GM21423 (cell line): ENCODE measurements around the gene FAM114A1.

Experiments used
- ATAC-seq: cut with Tn5 transposase; IDR thresholded peaks from one replicate; pipeline ENCODE4 v1.9.1; 2021; ENCODE audit warnings: mild to moderate bottlenecking, moderate library complexity; ENCODE audit not compliant: unreplicated experiment

Gene FAM114A1

DNA sequence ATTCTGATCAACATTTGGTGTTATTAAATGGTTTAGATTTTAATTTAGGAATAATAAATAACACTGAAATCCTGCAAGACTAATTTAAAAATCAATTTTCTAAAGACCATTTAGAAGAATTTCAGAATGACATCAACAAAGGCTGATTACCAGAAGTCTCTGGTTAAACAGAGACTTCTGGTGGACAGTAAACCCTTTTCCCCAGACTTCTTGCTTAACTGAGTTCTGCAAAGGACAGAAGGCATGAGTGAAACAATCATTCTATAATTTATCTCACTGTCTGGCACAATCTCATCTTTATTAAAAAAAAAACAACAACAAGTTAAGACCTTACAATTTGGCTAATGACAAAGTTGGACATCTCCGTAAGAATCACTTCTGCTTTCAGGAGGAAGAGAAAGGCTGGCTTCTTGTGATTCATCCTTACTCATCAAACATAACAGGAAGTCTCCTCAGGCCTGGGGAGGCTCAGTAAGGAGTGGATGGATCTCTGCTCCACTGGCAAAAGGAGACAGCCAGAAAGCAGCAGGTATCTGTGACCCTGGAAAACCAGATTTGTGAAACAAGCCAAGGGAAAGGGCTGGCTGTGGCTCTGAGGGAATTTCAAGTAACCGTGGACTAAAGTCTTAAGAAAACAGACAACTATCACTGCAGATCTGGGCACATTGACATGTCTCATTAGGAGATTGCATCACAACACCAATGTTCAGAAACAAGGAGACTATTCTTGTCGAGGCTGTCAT is 10.1 kb upstream of the FAM114A1 start:
- peak; percentile 74 for ATAC-seq

DNA sequence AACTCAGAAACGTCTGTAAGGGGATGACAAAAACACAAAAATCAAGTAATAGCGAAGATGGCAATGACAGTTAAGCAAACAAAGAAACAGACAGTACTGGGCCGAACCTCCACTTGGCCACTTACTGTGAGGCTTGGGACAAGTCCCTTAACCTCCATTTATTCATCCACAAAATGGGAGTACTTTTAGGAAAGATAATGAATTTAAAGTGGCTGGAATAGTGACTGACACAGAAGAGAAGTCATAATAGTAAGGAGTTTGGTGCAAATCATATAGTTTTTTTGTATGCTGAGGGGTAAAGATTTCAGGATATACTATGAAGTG is 9.5 kb upstream of the FAM114A1 start:
- no peak for ATAC-seq

DNA sequence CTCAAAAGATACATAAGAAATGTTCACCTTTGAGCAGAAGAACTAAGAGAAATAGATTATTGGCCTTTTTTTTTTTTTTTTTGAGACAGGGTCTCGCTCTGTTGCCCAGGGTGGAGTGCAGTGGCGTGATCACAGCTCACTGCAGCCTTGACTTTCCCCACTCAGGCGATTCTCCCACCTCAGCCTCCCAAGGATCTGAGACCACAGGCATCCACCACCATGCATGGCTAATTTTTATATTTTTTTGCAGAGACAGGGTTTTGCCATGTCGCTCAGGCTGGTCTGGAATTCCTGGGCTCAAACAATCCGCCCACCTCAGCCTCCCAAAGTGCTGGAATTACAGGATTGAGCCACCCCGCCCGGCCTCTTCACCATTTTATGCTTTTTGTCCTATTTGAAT is 8.1 kb upstream of the FAM114A1 start:
- no peak for ATAC-seq

DNA sequence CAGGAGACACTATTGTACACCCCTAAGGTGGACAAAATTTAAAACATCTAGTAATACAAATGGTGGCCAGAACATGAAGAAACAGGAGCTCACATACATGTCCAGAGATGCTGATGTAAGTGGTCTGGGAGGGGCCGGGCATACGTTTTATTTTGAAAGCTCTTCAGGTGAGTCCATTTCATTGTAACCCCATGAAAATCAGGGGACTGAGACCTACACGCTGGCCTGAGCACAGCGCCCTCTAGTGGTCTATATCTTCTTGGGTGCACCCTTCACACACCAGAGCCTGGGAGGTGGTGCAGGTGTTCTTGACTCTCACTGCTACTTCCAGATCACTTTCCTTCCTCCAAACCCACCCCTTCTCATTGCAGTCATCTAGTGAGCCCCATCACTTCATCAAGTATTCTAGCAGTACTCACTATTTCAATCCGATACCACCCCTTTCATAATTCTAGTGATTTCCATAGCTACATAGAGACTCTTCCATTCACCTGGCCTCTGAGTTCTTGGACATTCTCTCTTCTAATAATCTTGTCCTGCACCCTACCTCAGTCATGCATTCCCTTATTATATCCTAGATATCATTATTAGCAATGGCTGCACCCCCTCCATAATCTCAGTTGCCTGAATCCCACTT is 6.7 kb upstream of the FAM114A1 start:
- ATAC-seq: peak; percentile 39

DNA sequence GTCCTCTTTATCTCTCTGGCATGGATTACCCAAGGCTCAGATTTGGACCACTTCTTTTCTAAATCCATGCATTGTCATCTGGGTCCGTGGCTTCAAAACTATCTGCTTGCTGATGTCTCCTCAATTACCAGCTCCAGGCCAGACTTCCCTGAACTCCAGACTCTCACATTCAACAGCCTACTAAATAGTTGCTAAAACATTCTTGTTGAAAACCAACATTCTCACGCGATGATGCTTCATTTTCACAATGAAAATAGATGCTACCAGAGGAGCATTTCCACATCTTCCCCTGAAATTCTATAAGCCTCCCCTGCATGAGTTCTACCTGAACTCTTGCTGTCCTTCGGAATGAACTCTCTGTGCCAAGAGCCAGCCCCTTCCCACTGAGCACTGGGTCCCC is 5.8 kb upstream of the FAM114A1 start:
- ATAC-seq: no peak

DNA sequence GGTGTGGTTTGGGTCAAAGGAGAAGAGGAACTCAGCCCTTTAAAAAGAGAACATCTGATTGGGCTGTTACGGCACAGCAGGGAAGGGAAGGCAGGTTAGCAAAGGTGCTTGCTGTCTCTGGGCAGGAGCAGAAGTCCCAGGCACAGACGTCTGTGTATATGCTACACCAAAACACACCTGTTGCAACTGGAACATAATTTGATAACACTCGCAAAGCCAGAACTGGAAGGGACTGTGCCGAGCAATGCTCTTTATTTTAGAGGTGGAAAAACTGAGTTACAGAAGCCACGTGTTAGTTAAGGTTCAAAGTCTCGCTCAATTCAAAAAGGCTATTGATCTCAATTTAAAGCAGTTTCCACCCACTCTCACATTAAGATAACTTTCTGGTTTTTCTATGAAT is 2.2 kb upstream of the FAM114A1 start:
- no peak for ATAC-seq

DNA sequence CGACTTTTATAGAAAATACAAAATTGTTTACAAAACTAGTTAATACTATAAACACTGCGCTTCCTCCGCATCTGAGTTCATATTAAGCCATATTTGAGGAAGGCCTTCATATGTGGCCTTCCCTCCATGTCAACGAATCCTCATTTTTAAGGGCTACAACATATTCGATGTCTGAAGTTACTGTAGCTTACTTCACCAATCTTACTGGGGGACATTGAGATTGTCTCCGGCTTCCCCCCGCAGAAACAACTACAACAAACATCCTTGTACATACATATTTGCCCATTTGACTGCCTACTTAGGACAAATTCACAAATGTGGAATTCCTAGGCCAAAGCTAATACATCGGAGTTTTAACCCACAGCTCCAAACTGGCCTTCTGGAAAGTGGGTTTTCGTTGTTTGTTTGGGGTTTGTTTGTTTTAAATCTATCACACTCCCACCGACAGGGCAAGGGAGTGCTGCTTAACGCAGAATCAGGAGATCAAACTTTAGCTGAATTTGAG is 581 bp upstream of the FAM114A1 start:
- peak; percentile 16 for ATAC-seq

DNA sequence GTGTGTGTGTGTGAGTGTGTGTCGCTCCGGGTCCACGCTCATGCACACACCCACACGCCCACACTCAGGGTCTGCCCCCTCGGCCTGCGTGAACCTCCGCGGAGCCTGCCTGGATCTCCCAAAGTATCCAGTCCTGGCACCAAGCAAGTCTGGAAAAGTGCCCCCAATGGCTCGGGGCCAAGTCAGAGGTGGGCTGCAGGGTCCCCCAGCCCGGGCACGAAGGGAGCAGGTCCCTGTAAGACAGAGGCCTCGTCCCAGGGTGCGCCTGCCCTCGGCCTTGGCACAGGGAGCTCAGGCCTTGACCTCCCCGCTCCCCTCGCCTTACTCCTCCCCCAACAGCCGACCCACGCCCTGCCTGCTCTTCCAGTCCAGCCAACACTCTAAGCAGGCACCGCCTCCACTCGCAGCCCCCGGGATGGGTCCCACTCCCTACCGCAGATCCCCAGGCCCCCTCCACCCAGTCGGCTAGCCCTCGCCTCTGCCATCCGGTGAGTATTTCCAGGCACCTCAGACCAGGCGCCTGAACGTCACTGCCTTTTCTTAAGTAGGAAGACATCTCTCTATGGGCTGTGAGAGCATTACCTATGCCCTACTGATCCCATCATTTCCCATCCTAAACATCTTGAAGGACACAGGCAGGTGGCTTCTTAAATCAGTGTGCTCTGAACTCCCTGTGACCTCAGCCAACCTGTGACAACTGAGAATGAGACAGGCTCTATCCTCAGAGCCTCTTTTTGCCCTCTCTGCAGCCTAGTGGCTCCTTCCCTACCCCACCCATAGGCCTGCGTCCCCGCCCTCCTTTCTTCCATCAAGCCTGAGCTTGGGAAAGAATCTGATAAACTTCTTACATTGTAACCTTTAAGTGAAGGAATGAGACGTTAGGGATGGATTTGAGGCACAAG is 704 bp downstream of the FAM114A1 start:
- ATAC-seq: peak; percentile 14

DNA sequence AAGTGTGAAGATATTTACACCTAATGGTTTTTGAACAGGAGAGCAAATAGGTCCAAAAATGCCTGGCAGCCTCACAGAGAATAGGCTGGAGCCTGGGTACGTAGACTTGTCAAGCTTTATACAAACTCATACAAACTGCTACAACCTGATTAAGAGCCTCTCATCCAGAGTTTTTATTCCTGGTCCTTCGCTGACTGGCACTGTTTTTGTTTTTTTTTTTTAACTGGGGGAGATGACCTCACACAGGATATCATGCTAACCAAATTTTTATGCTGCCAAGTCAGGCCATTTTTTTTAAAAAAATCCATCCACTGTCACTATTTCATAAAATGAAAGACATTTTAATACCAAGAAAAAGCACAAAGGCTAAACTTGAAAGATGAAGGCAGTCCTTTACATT is 1.9 kb downstream of the FAM114A1 start:
- ATAC-seq: no peak

DNA sequence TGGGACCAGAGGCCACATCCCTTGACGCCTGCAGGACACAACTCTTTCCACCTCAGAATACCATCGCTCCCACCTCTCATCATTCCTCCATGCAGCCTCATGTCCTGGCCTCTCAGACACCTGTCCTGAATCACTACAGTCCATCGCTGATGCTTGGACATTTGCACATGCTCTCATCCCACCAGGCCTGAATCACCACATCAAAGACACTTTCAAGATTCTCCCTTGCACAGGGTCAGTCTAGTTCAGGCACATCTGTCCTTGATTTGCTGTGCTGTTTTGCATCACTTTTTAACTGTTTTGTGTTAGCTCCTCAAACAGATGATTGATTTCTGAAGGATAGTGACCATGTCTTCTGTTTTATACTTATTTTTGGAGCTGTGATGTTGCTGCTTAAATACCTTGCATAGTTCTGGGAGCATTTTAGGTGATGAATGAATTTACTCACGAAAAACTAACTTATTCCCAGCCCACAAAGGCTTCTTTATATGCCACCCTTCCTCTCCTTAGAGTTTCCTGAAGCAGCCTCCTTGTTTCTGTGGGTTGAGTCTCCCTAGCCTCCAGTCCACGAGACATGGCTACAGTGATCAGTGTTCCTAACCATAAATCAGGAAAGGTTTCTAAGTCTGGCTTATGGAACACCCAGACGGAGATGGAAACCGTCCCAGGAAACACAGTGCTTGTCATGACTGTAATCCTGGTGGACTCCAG is 2.6 kb downstream of the FAM114A1 start:
- ATAC-seq: no peak

DNA sequence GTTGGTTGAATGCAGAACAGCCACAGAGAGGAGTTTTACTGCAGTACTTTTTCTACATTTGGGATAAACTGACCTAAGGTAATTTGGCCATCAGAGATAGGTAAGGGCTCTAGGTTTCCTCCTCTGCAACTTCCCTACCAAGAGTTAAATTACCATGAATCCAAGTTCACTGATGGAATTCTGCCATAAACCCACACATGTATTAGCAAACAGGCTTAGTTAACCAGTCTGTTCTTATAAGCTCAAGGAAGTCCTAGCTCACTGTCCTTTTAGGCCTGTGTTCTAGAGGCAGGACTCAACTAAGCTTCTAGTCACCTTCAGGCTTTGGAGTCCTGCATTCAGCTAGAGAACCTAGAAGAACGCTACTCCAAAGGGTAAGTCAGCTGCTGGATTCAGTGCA is 4.0 kb downstream of the FAM114A1 start:
- no peak for ATAC-seq

DNA sequence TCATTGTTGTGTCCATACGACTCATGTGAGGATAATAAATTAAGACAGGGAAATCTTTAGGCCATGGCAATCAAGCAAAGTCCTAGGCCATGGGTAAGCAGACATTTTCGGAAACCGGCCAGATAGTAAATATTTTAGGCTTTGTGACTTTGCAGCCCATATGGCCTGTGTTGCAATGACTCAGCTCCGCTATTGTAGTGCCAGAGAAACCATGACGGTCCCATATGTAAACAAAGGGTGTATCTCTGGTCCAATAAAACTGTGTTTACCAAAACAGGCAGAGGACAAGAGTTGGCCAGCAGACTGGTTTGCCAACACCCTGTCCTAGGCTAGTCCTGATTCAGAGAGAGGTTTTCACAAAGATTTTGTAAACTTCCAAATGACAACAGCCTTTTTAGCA is 5.0 kb downstream of the FAM114A1 start:
- no peak for ATAC-seq

DNA sequence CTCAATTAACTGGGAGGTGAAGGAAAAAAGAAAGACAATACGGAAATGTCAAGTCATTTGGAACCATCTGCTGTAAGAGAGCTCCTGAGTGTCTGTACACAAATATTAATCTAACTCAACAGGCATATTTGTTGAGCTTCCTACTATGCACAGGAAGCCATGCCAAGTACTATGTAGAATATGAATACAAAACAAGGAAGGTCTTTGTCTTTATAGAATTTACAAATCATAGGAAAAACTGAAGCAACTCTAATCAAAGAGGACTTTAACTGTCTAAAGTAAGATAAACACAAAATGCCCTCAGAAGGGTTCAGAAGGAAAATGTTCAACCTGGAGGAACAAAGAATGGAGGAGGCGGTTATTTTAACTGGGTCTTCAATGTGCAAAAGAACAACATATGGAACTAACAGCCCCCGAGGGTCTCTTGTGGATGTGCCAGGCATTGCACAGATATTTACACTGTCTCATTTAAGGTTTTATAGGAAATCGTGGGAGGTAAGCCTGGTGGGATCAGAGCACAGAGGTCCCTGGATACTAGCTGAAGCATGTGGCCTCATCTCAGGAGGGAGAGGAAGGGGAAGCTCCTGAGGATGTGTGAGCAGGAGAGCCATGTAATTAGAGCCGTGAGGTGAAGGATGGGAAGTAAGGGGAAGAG is 5.8 kb downstream of the FAM114A1 start:
- ATAC-seq: no peak

DNA sequence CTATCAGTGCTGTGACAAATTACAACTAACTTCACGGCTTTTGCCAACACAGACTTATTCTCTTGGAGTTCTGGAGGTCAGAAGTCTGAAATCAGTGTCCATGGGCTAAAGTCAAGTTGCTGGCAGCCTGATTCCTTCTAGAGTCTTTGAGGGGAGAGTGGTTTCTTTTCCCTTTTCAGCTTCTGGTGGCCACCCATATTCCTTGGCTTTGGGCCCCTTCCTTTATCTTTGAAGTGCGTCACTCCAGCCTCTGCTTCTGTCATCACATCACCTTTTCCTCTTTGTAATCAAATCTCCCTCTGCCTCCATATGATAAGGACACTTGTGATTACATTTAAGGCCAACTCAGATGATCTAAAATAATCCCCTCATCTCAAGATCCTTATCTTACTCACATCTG is 9.0 kb downstream of the FAM114A1 start:
- no peak for ATAC-seq

DNA sequence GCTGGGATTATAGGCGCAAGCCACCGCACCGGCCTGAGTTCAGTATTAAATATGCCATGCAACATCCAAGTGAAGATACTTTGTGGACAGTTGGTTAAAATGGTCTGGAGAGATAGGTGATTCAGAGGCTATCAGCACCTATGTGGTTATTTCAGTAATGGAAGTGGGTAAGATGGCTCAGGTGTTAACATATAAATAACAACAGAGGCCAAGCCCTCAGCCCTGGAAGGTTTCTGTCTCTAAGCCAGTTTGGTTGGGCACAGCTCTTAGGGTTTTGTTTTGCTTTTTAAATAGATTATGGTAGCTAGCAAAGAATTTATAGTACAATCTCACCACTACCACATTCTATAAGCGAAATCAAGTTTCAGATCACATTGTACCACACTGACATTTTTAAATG is 16.6 kb downstream of the FAM114A1 start:
- ATAC-seq: no peak

DNA sequence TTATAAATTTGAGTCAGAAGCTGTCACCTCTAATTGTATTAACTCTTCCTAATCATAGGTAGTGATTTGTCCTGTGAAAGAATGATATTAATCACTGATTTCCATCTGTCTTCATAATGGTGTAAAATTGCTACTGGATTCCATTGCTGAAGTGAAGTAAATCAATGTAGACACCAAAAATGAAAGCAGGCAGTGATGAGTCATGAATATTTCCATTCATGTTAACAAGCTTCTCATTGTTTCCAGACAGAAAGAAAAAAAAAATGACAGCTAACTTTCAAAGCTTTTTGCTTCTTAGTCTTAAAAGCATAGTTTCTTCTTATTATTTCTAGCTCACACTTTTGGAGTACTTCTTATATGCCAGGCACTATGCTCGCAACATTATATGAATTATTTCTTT is 21.5 kb downstream of the FAM114A1 start:
- no peak for ATAC-seq

DNA sequence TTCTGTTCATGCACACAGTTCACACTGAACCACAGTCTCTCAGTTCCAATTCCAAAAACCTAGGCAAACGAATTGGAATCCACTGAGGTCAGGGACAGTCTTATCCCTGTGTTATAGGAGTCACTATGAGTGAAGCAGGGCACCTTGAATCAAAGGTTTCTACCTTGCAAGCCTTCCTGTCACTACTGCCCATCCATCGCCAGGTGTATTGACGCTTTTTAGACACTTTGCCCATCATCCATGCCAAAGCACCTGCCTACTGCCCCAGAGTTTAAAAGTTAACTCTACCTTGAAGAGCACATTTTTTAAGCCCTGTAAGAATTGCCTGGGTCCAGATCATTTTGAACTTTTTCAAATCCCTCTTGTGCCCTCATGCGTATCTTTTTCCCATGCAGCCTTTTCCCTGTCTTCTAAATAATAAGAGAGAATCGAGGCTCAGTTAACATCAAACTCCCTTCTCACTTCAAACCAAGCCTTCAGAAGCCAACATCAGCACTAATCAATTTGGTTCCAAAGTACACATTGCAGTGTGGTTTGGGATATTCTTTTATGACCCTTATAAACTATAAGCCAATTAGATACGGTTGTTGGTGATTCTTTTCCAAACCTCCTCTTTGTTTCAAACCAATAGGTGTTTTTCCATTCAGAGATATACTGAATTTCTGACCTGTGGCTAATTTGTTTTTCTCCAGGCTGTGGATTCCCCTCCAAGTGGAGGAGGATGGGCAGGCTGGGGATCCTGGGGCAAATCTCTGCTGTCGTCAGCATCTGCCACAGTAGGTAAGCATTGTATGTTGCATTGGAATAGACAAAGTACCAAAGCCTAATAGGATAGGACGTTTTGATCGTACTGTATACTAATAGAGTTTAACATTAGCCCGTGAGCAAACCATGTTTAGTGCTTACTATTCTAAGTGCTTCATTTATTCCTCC is 23.7 kb downstream of the FAM114A1 start:
- no peak for ATAC-seq

DNA sequence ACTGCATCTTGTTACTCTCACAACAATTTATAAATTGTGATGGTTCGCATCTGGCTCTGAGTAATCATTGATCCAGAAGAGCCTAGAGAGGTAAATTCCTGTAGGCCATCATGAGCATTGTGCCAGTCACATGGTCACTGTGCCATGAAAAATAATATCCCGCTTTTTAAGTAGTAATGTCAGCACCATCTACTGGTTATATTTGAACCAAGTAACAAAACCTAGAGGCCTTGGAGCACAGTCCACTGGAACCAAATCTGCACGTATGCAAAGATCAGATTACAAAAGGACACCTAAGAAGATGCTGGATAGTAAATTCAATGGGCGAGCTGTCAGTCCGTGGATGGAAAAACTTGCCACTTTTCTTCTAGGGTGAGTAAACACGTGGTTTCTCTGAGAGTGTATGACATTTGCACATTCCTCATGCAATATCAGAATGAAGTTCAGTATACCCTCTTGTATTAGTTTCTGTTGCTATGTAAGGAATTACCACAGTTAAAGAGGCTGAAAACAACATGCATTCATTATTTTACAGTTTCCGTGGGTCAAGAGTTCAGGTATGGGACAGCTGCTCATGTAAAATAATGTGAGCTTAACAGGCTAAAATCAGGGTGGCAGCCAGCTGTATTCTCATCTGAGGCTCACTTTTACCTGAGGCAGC is 26.8 kb downstream of the FAM114A1 start:
- no peak for ATAC-seq

DNA sequence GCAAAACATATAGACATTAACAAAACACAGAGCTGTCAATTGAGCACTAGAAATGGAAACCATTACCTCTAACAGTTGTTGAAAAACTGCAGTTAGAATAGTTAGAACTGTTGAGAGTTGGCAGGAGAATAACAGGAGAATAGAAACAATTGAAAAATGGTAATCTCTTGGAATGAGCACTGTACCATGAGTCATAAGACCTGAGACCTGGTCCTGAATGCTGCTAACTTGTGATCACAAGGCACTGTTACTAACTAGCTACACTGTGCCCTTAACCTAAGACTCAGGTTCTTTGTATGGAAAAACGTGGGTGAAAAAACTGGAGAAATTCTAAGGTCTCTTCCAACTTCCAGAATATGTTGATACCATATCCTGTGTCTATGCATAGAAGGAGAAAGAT is 29.3 kb downstream of the FAM114A1 start:
- no peak for ATAC-seq
